Measurements from ENCODE around the gene RPL13. TPM values are rescaled to one million over a fixed set of nuclear protein-coding genes. Genes with fewer than 3 reads are reported as not detected.
A peak's percentile ranks its signal among the peaks of the same experiment; 100 is the strongest.
"Not testable (repeated sequence)": the region's sequence is repeated elsewhere in the genome, so short reads cannot be mapped to it uniquely, and the experiment has no call there.

Gene RPL13
- total RNA-seq, 5 donors from 2014 or later (not counting 1 experiment from before 2014, with no cell fraction given), result 4,444 to 6,530 (median 5,942) TPM

- Mint-ChIP-seq H3K27me3 (peaks cover 5 to 22% of the 10 kb centered on the region in 2 donors), H3K4me3 (no peak overlapping the region), H3K9me3 (no peaks in the 10 kb centered on the region), H3K4me1 (peaks cover 23 to 36% (median 35%) of the 10 kb centered on the region in 3 donors), H3K36me3 (peaks cover 2% of the 10 kb centered on the region), H3K27ac (no peak overlapping the region)
- H3K36me3 ChIP-seq (ENCODE audit: control insufficient read depth in 2 of 2, extremely low read depth in 1 of 2, insufficient read depth in 1 of 2, low read length in 1 of 2), result no peaks in the 10 kb centered on the region
- no peaks in the 10 kb centered on the region for H3K9me3 ChIP-seq
- no peak for DNase-seq
- no peak overlapping the region for H3K4me3 ChIP-seq (ENCODE audit: control insufficient read depth in 1 of 2, extremely low read depth in 1 of 2, low read length in 1 of 2)
- no peak overlapping the region for H3K27ac ChIP-seq (ENCODE audit: low read length)
- CTCF ChIA-PET, result interaction anchor here in 1 of 2 donors (0.6 kb wide), 1 partner anchor 42 kb away, joined by 5 read pairs; no protein-coding TSS in a partner anchor
- peaks cover 0 to 50% of the 10 kb centered on the region in 2 experiments for H3K27me3 ChIP-seq (replicated peaks in 1 of 2; ENCODE audit: control insufficient read depth in 2 of 2, extremely low read depth in 1 of 2, insufficient read depth in 2 of 2, low read length in 1 of 2)
- POLR2A ChIA-PET, result no interaction called here
- ATAC-seq (replicated peaks in 1 of 4), result no peak
- 92% methylated on average over 29 of the region's 30 CpGs for WGBS (ENCODE audit: insufficient coverage)
- H3K4me1 ChIP-seq (ENCODE audit: control insufficient read depth in 1 of 2, extremely low read depth in 1 of 2, insufficient read depth in 2 of 2, low read length in 2 of 2), result peaks cover 10 to 45% of the 10 kb centered on the region in 2 experiments
Measured at GRCh38 chr16:89570342-89570923, 10.0 kb downstream of the RPL13 start.

- POLR2A ChIA-PET; ATAC-seq (replicated peaks in 1 of 4); DNase-seq; H3K36me3 ChIP-seq (ENCODE audit: control insufficient read depth in 2 of 2, extremely low read depth in 1 of 2, insufficient read depth in 1 of 2, low read length in 1 of 2); H3K36me3 Mint-ChIP-seq; CTCF ChIA-PET; H3K9me3 Mint-ChIP-seq; H3K4me3 ChIP-seq (ENCODE audit: control insufficient read depth in 1 of 2, extremely low read depth in 1 of 2, low read length in 1 of 2); H3K27ac Mint-ChIP-seq; H3K9me3 ChIP-seq; H3K27ac ChIP-seq (ENCODE audit: low read length): not testable (repeated sequence)
- H3K27me3 ChIP-seq (replicated peaks in 1 of 2; ENCODE audit: control insufficient read depth in 2 of 2, extremely low read depth in 1 of 2, insufficient read depth in 2 of 2, low read length in 1 of 2), result peaks cover 0 to 52% of the 10 kb centered on the region in 2 experiments
- H3K4me3 Mint-ChIP-seq, result peak overlapping the region in 1 of 3 donors; percentile 6
- peaks cover 5 to 22% of the 10 kb centered on the region in 2 donors for H3K27me3 Mint-ChIP-seq
- 92% methylated on average over 34 of the region's 36 CpGs for WGBS (ENCODE audit: insufficient coverage)
- H3K4me1 Mint-ChIP-seq, result peaks cover 16 to 30% (median 29%) of the 10 kb centered on the region in 3 donors
- H3K4me1 ChIP-seq (ENCODE audit: control insufficient read depth in 1 of 2, extremely low read depth in 1 of 2, insufficient read depth in 2 of 2, low read length in 2 of 2), result peaks cover 6 to 42% of the 10 kb centered on the region in 2 experiments
Measured at GRCh38 chr16:89570983-89571598, 10.6 kb downstream of the RPL13 start.

GRCh38 chr16:89571636-89572035 lies 11.2 kb downstream of the RPL13 start:
- Histone ChIP-seq H3K27ac (ENCODE audit: low read length) (no peak overlapping the region), H3K27me3 (replicated peaks in 1 of 2; ENCODE audit: control insufficient read depth in 2 of 2, extremely low read depth in 1 of 2, insufficient read depth in 2 of 2, low read length in 1 of 2) (peaks cover 0 to 56% of the 10 kb centered on the region in 2 experiments), H3K9me3 (no peaks in the 10 kb centered on the region), H3K4me3 (ENCODE audit: control insufficient read depth in 1 of 2, extremely low read depth in 1 of 2, low read length in 1 of 2) (no peak overlapping the region), H3K4me1 (ENCODE audit: control insufficient read depth in 1 of 2, extremely low read depth in 1 of 2, insufficient read depth in 2 of 2, low read length in 2 of 2) (peaks cover 3 to 39% of the 10 kb centered on the region in 2 experiments), H3K36me3 (ENCODE audit: control insufficient read depth in 2 of 2, extremely low read depth in 1 of 2, insufficient read depth in 1 of 2, low read length in 1 of 2) (no peaks in the 10 kb centered on the region)
- Mint-ChIP-seq H3K4me3 (peak overlapping the region in 1 of 3 donors; percentile 6), H3K4me1 (peaks cover 11 to 26% (median 23%) of the 10 kb centered on the region in 3 donors), H3K27ac (no peak overlapping the region), H3K9me3 (no peaks in the 10 kb centered on the region), H3K27me3 (peaks cover 5 to 22% of the 10 kb centered on the region in 2 donors), H3K36me3 (peaks cover 2% of the 10 kb centered on the region)
- DNase-seq, result no peak
- POLR2A ChIA-PET, result no interaction called here
- CTCF ChIA-PET, result no interaction called here
- 83% methylated on average over 18 of the region's 18 CpGs for WGBS (ENCODE audit: insufficient coverage)
- ATAC-seq (replicated peaks in 1 of 4), result no peak

- H3K9me3 Mint-ChIP-seq, result no peaks in the 10 kb centered on the region
- ChIA-PET POLR2A (no interaction called here), CTCF (no interaction called here)
- peak overlapping the region in 1 of 3 donors; percentile 39 for H3K4me3 Mint-ChIP-seq
- Histone ChIP-seq H3K9me3 (no peaks in the 10 kb centered on the region), H3K36me3 (ENCODE audit: control insufficient read depth in 2 of 2, extremely low read depth in 1 of 2, insufficient read depth in 1 of 2, low read length in 1 of 2) (no peaks in the 10 kb centered on the region), H3K4me1 (ENCODE audit: control insufficient read depth in 1 of 2, extremely low read depth in 1 of 2, insufficient read depth in 2 of 2, low read length in 2 of 2) (peaks cover 3 to 39% of the 10 kb centered on the region in 2 experiments), H3K4me3 (ENCODE audit: control insufficient read depth in 1 of 2, extremely low read depth in 1 of 2, low read length in 1 of 2) (no peak overlapping the region), H3K27me3 (replicated peaks in 1 of 2; ENCODE audit: control insufficient read depth in 2 of 2, extremely low read depth in 1 of 2, insufficient read depth in 2 of 2, low read length in 1 of 2) (peaks cover 2 to 59% of the 10 kb centered on the region in 2 experiments), H3K27ac (ENCODE audit: low read length) (no peak overlapping the region)
- WGBS (ENCODE audit: insufficient coverage), result 61% methylated on average over 12 of the region's 14 CpGs
- peaks cover 5 to 23% of the 10 kb centered on the region in 2 donors for H3K27me3 Mint-ChIP-seq
- H3K27ac Mint-ChIP-seq, result peak overlapping the region; percentile 6 to 55
- H3K4me1 Mint-ChIP-seq, result peaks cover 11 to 26% (median 23%) of the 10 kb centered on the region in 3 donors
- ATAC-seq (replicated peaks in 1 of 4) (no peak), DNase-seq (no peak)
- peaks cover 2% of the 10 kb centered on the region for H3K36me3 Mint-ChIP-seq
Measured at GRCh38 chr16:89572073-89572484, 11.6 kb downstream of the RPL13 start.

GRCh38 chr16:89572485-89573205 lies 12.2 kb downstream of the RPL13 start:
- CTCF ChIA-PET, result no interaction called here
- H3K9me3 ChIP-seq, result no peaks in the 10 kb centered on the region
- 85% methylated on average over 16 of the region's 19 CpGs for WGBS (ENCODE audit: insufficient coverage)
- Mint-ChIP-seq H3K4me1 (peaks cover 11 to 25% (median 19%) of the 10 kb centered on the region in 3 donors), H3K27ac (peak overlapping the region in 1 of 2 donors; percentile 55), H3K9me3 (no peaks in the 10 kb centered on the region), H3K27me3 (peaks cover 5 to 28% of the 10 kb centered on the region in 2 donors), H3K36me3 (peaks cover 1% of the 10 kb centered on the region), H3K4me3 (peak overlapping the region in 1 of 3 donors; percentile 54)
- H3K27ac ChIP-seq (ENCODE audit: low read length), result no peak overlapping the region
- H3K36me3 ChIP-seq (ENCODE audit: control insufficient read depth in 2 of 2, extremely low read depth in 1 of 2, insufficient read depth in 1 of 2, low read length in 1 of 2), result no peaks in the 10 kb centered on the region
- no peak for DNase-seq
- peaks cover 2 to 61% of the 10 kb centered on the region in 2 experiments for H3K27me3 ChIP-seq (replicated peaks in 1 of 2; ENCODE audit: control insufficient read depth in 2 of 2, extremely low read depth in 1 of 2, insufficient read depth in 2 of 2, low read length in 1 of 2)
- H3K4me1 ChIP-seq (ENCODE audit: control insufficient read depth in 1 of 2, extremely low read depth in 1 of 2, insufficient read depth in 2 of 2, low read length in 2 of 2), result peaks cover 3 to 39% of the 10 kb centered on the region in 2 experiments
- no peak overlapping the region for H3K4me3 ChIP-seq (ENCODE audit: control insufficient read depth in 1 of 2, extremely low read depth in 1 of 2, low read length in 1 of 2)
- no peak for ATAC-seq (replicated peaks in 1 of 4)
- POLR2A ChIA-PET, result no interaction called here

- H3K4me1 ChIP-seq (ENCODE audit: control insufficient read depth in 1 of 2, extremely low read depth in 1 of 2, insufficient read depth in 2 of 2, low read length in 2 of 2), result peaks cover 3 to 39% of the 10 kb centered on the region in 2 experiments
- H3K27me3 ChIP-seq (replicated peaks in 1 of 2; ENCODE audit: control insufficient read depth in 2 of 2, extremely low read depth in 1 of 2, insufficient read depth in 2 of 2, low read length in 1 of 2), result peaks cover 2 to 57% of the 10 kb centered on the region in 2 experiments
- 89% methylated on average over 30 of the region's 31 CpGs for WGBS (ENCODE audit: insufficient coverage)
- H3K9me3 ChIP-seq, result no peaks in the 10 kb centered on the region
- peaks cover 5 to 30% of the 10 kb centered on the region in 2 donors for H3K27me3 Mint-ChIP-seq
- H3K9me3 Mint-ChIP-seq, result no peaks in the 10 kb centered on the region
- peak overlapping the region in 1 of 2 donors; percentile 64 for H3K4me3 ChIP-seq (ENCODE audit: control insufficient read depth in 1 of 2, extremely low read depth in 1 of 2, low read length in 1 of 2)
- ATAC-seq (replicated peaks in 1 of 4) (no peak), DNase-seq (no peak)
- peaks cover 11 to 24% (median 17%) of the 10 kb centered on the region in 3 donors for H3K4me1 Mint-ChIP-seq
- POLR2A ChIA-PET, result no interaction called here
- peak overlapping the region in 1 of 2 donors; percentile 19 for H3K27ac Mint-ChIP-seq
- no peaks in the 10 kb centered on the region for H3K36me3 Mint-ChIP-seq
- H3K4me3 Mint-ChIP-seq, result peak overlapping the region; percentile 39 to 54 (median 47)
- no peaks in the 10 kb centered on the region for H3K36me3 ChIP-seq (ENCODE audit: control insufficient read depth in 2 of 2, extremely low read depth in 1 of 2, insufficient read depth in 1 of 2, low read length in 1 of 2)
- no peak overlapping the region for H3K27ac ChIP-seq (ENCODE audit: low read length)
- CTCF ChIA-PET, result no interaction called here
Measured at GRCh38 chr16:89573826-89574680, 13.6 kb downstream of the RPL13 start.

All from T-cell (primary cell).